Mammary epithelial cell (primary cell): ENCODE measurements around the gene CNOT2.

Experiments
- EZH2 ChIP-seq: IDR thresholded peaks from 2 replicates; pipeline ENCODE4 v1.6.1; 2012; ENCODE audit warnings: low read length, inconsistent platforms, borderline replicate concordance
- TF ChIP-seq, protein P1 (sequence below), 2 donors: IDR thresholded peaks in 1 of 2; conservative IDR thresholded peaks in 1 of 2; 2 replicates each; pipeline ENCODE4 v1.5.1; 2011 to 2012; ENCODE audit warnings: inconsistent platforms in 2 of 2, low read length in 2 of 2, mild to moderate bottlenecking in 2 of 2, control low read depth in 1 of 2, low read depth in 1 of 2; ENCODE audit not compliant: insufficient read depth in 1 of 2; ENCODE audit errors: extremely low read depth in 1 of 2

GRCh38 chr12:70278945-70279344 is 35.7 kb downstream of the CNOT2 start:
- TF ChIP-seq, protein P1, sequence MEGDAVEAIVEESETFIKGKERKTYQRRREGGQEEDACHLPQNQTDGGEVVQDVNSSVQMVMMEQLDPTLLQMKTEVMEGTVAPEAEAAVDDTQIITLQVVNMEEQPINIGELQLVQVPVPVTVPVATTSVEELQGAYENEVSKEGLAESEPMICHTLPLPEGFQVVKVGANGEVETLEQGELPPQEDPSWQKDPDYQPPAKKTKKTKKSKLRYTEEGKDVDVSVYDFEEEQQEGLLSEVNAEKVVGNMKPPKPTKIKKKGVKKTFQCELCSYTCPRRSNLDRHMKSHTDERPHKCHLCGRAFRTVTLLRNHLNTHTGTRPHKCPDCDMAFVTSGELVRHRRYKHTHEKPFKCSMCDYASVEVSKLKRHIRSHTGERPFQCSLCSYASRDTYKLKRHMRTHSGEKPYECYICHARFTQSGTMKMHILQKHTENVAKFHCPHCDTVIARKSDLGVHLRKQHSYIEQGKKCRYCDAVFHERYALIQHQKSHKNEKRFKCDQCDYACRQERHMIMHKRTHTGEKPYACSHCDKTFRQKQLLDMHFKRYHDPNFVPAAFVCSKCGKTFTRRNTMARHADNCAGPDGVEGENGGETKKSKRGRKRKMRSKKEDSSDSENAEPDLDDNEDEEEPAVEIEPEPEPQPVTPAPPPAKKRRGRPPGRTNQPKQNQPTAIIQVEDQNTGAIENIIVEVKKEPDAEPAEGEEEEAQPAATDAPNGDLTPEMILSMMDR (conservative IDR thresholded peaks at IDR 0.05 in 1 of 2, IDR thresholded peaks at IDR 0.05 in 1 of 2; ENCODE audit: extremely low read depth in 1 of 2, insufficient read depth in 1 of 2, low read depth in 1 of 2, low read length in 2 of 2) = no peak
- no peak for TF ChIP-seq EZH2
